Transverse colon (tissue), 4 donors: Measurements from ENCODE around the gene HIRIP3. TPM values are rescaled to one million over a fixed set of nuclear protein-coding genes. Genes with fewer than 3 reads are reported as not detected.

Source experiments
- DNase-seq: peaks from one replicate; pipeline ENCODE4 v3.0.0-alpha.2; 2019
- H3K27ac ChIP-seq, 4 donors: fragments of 200-600 bp; sonication (generic); 2 replicates each; pipeline ENCODE4 v1.5.1; 2016 to 2018; ENCODE audit warnings: inconsistent platforms in 4 of 4
- H3K27me3 ChIP-seq: fragments of 200-600 bp; sonication (generic); 2 replicates; pipeline ENCODE4 v1.5.1; 2017; ENCODE audit warnings: inconsistent platforms
- H3K36me3 ChIP-seq, 4 donors: fragments of 200-600 bp; sonication (generic); 2 replicates each; pipeline ENCODE4 v1.5.1; 2017 to 2019; ENCODE audit warnings: inconsistent platforms in 4 of 4
- H3K4me1 ChIP-seq, 4 donors: fragments of 200-600 bp; sonication (generic); 2 replicates each; pipeline ENCODE4 v1.5.1; 2017 to 2020; ENCODE audit warnings: inconsistent platforms in 4 of 4
- H3K4me3 ChIP-seq, 4 donors: fragments of 200-600 bp; sonication (generic); 1 replicate in 1 of 4; 2 replicates in 3 of 4; pipeline versions ENCODE4 v1.5.1 to v1.6.1; 2017 to 2019; ENCODE audit warnings: inconsistent platforms in 4 of 4
- H3K9me3 ChIP-seq, 2 donors: fragments of 200-600 bp; sonication (generic); 2 replicates each; pipeline ENCODE4 v1.5.1; 2017 to 2019; ENCODE audit warnings: inconsistent platforms in 2 of 2
- EP300 ChIP-seq: sonication (generic); formaldehyde crosslinking; IDR thresholded peaks from one replicate; pipeline ENCODE4 v1.6.1; 2017; ENCODE audit warnings: antibody characterized with exemption, low read depth
- POLR2A ChIP-seq: fragments of 450-650 bp; IDR thresholded peaks from one replicate; pipeline ENCODE4 v1.6.1; 2016; ENCODE audit warnings: antibody characterized with exemption, mild to moderate bottlenecking, moderate library complexity
- POLR2AphosphoS5 ChIP-seq, 3 donors: sonication (generic); formaldehyde crosslinking; IDR thresholded peaks; one replicate each; pipeline ENCODE4 v1.6.1; 2016; ENCODE audit warnings: antibody characterized with exemption in 3 of 3
- WGBS, 2 donors: methylation state at CpG; one replicate each; pipeline ENCODE4 v1.1.5; 2018; ENCODE audit warnings: low coverage in 1 of 2; 5-methylcytosine and 5-hydroxymethylcytosine counted together
- in situ Hi-C, 4 donors: fragments of 200-750 bp; cut with MboI; loops; one replicate each; pipeline versions ENCODE4 v1.15.0 to v1.15.1; 2017; ENCODE audit warnings: low sequenced_read_pairs in 3 of 4, low pct_ligation_motif_present in 1 of 4, low pct_unique_long_range_greater_than_20kb in 1 of 4
- intact Hi-C: fragments of 100-400 bp; cut with DNase I; formaldehyde crosslinking; loops from one replicate; pipeline ENCODE4 v1.15.1; 2023; ENCODE audit warnings: low total_unique reads
- total RNA-seq, 4 donors: library from RNA; depleted of rRNA; stranded (reverse); fragments of >200 nt; gene quantifications; one replicate each; pipeline ENCODE4 v1.1.0, GENCODE V29; 2016
- TF ChIP-seq, protein P1 (sequence below), 5 experiments: fragments of 200-600 bp in 3 of 5; fragments of 450-650 bp in 2 of 5; sonication (generic) in 3 of 5; IDR thresholded peaks; 1 replicate in 2 of 5; 2 replicates in 3 of 5; pipeline ENCODE4 v1.5.1; 2016 to 2017; ENCODE audit warnings: antibody characterized with exemption in 5 of 5, inconsistent platforms in 3 of 5, mild to moderate bottlenecking in 2 of 5, moderate library complexity in 1 of 5

Gene HIRIP3
- total RNA-seq, 4 donors from 2014 or later, result 1.8 to 11.7 (median 8.8) TPM

DNA sequence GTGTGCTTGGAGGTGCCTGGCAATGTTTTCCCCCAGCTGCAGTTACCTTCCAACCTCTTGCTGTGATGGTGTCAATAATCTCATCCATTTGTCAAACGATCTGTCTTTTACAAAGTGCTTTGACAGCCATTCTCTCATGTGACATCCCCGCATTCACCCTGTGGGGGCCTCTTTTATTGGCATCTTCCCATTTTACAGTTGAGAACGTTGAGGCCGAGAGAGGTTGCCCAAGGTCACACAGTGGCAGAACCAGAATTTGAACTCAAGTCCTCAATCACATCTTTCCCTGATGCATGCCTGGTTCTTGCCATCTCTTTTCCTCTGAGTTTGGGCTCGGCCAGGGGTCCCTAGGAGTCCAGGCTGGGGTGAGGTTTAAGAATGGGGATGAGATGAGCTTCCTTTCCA, 20.3 kb downstream of the HIRIP3 start:
- Histone ChIP-seq H3K4me1 (peaks cover 21 to 32% (median 25%) of the 10 kb centered on the region in 4 donors), H3K27me3 (no peaks in the 10 kb centered on the region), H3K9me3 (no peaks in the 10 kb centered on the region), H3K4me3 (peak overlapping the region; percentile 66 to 99 (median 86)), H3K36me3 (peaks cover 0 to 19% (median 3%) of the 10 kb centered on the region in 4 donors), H3K27ac (peak overlapping the region; percentile 23 to 95 (median 94))
- 63% methylated on average over 5 of the region's 5 CpGs; no CpG with 5 or more reads in 1 of the 2 donors for WGBS, 2 donors
- TF ChIP-seq POLR2AphosphoS5 (IDR thresholded peaks at IDR 0.05) (no peak), EP300 (no peak), POLR2A (no peak)
- TF ChIP-seq, protein P1, sequence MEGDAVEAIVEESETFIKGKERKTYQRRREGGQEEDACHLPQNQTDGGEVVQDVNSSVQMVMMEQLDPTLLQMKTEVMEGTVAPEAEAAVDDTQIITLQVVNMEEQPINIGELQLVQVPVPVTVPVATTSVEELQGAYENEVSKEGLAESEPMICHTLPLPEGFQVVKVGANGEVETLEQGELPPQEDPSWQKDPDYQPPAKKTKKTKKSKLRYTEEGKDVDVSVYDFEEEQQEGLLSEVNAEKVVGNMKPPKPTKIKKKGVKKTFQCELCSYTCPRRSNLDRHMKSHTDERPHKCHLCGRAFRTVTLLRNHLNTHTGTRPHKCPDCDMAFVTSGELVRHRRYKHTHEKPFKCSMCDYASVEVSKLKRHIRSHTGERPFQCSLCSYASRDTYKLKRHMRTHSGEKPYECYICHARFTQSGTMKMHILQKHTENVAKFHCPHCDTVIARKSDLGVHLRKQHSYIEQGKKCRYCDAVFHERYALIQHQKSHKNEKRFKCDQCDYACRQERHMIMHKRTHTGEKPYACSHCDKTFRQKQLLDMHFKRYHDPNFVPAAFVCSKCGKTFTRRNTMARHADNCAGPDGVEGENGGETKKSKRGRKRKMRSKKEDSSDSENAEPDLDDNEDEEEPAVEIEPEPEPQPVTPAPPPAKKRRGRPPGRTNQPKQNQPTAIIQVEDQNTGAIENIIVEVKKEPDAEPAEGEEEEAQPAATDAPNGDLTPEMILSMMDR (IDR thresholded peaks at IDR 0.05), result no peak
- intact Hi-C loops, result no loop called here
- in situ Hi-C loops, result no loop called here
- no peak for DNase-seq

DNA sequence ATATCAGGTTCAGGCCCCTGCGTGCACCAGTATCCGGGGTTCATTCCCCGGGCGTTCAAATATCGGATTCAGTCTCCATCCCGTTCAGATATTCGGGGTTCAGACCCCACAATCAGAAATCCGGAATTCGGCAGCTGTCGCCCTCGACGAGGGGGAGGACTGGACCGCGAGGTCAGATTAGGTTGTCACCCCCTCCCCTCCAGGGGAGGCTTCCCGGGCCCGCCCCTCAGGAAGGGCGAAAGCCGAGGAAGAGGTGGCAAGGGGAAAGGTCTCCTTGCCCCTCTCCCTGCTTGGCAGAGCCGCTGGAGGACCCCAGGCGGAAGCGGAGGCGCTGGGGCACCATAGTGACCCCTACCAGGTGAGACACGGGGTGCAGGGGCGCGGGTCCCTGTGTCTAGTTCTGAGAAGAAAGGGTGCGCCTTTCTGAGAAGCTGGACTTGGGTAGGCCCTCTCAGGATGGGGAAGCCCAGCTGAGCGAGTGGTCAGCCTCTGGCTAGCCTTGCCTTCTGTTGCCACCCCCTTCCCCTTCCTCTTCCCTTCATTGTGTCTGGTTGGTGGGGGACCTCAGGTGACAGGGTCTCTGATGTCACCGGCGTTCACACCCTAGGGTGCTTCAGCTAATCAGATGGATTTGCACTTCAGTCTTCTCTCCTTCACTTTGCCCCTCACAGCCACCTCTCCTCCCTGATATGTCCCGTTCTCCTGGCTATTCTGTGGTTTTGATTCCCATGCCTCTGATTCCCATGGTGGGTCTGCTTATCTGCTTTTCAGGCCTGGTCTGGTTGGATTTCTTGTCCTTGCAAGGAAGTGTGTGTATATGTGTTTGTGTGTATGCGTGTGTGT, 20.9 kb downstream of the HIRIP3 start:
- H3K27ac ChIP-seq, result peak overlapping the region; percentile 92 to 95 (median 94)
- peaks cover 21 to 32% (median 25%) of the 10 kb centered on the region in 4 donors for H3K4me1 ChIP-seq
- intact Hi-C loops (no loop called here), in situ Hi-C loops (no loop called here)
- TF ChIP-seq EP300 (no peak), POLR2AphosphoS5 (IDR thresholded peaks at IDR 0.05) (peak in 1 of 3 donors; percentile 16)
- TF ChIP-seq, protein P1 (IDR thresholded peaks at IDR 0.05), result no peak
- 2 to 20% methylated on average over 1 to 31 of the region's 31 CpGs for WGBS, 2 donors
- no peaks in the 10 kb centered on the region for H3K9me3 ChIP-seq
- H3K27me3 ChIP-seq, result no peaks in the 10 kb centered on the region
- peak; percentile 35 for DNase-seq
- H3K36me3 ChIP-seq, result peaks cover 0 to 15% (median 3%) of the 10 kb centered on the region in 4 donors
- peak overlapping the region; percentile 66 to 99 (median 86) for H3K4me3 ChIP-seq

DNA sequence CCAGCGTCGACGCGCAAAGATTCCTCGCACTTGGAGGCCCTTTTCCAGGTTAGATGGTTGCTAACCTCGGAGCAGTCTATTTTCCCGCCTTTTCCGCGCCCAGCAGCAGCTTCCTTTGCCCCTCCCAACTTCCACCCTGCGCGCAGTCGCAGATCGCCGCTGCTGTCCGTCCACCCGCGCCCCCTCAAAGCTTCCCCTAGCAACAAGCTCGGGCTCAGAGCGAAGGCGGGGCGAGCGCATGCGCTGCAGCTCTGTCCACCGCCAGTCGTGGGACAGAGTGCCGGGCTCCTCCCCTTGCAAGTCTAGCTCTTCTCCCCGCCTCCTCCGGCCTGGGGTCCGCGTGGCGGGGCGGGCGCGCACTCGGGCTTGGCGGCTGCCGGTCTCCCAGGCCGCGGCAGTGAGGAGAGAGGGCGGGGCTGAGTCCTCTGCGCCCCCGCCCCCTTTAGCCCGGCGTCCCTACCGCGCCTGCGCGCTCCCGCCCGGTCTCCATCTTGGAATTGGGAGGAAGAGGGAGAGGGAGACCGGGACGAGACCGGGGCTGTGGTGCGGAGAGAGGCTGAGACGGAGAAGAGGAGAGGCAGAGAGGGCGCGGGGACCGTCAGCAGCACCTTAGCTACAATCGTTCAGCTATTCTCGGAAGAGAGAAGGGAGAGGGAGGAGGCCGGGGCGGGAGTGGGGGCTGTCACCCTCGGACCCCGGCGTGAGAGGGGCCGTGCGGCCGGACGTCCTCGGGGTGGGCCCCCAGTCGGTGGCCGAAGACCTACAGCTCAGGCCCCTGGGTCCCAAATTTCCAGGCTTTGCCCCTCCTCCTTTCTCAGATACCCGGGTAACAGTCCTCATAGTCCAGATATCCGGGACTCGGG, 21.8 kb downstream of the HIRIP3 start, which contains the start of gene TAOK2:
Gene TAOK2 (plus strand): TSS at position 485 of the 863 bp plus-strand sequence. CDS start 3,905 bp downstream, outside the sequence.
- Histone ChIP-seq H3K27me3 (no peaks in the 10 kb centered on the region), H3K27ac (peak within 1 kb of the TSS; percentile 92 to 95 (median 94)), H3K9me3 (no peaks in the 10 kb centered on the region), H3K4me1 (peaks cover 21 to 32% (median 25%) of the 10 kb centered on the region in 4 donors), H3K36me3 (peaks cover 0 to 11% (median 3%) of the 10 kb centered on the region in 4 donors), H3K4me3 (peak within 1 kb of the TSS; percentile 66 to 99 (median 86))
- intact Hi-C loops (no loop called here), in situ Hi-C loops (no loop called here)
- TF ChIP-seq, protein P1 (IDR thresholded peaks at IDR 0.05), result no peak
- TF ChIP-seq EP300 (no peak), POLR2AphosphoS5 (IDR thresholded peaks at IDR 0.05) (peak; percentile 82 to 92 (median 92)), POLR2A (peak; percentile 85)
- WGBS, 2 donors, result 0 to 5% methylated on average over 3 to 65 of the region's 75 CpGs
- DNase-seq, result peak; percentile 98
